Measurements from ENCODE around the gene DCLK2. TPM values are rescaled to one million over a fixed set of nuclear protein-coding genes. Genes with fewer than 3 reads are reported as not detected.
"Not testable (repeated sequence)": the region's sequence is repeated elsewhere in the genome, so short reads cannot be mapped to it uniquely, and the experiment has no call there.

The DCLK2 gene
- total RNA-seq, 1 experiment from 2014 or later, result 0.10 TPM

GRCh38 chr4:150139297-150139865, 61.1 kb downstream of the DCLK2 start:
- DNase-seq (ENCODE audit: low spot score), result no peak
- in situ Hi-C loops (cut with HindIII; ENCODE audit: low sequenced_read_pairs), result no loop called here

- no peak for DNase-seq (ENCODE audit: low spot score)
- in situ Hi-C loops (cut with HindIII; ENCODE audit: low sequenced_read_pairs), result no loop called here
These were observed 62.6 kb downstream of the DCLK2 start for GRCh38 chr4:150140774-150141400.

DNA sequence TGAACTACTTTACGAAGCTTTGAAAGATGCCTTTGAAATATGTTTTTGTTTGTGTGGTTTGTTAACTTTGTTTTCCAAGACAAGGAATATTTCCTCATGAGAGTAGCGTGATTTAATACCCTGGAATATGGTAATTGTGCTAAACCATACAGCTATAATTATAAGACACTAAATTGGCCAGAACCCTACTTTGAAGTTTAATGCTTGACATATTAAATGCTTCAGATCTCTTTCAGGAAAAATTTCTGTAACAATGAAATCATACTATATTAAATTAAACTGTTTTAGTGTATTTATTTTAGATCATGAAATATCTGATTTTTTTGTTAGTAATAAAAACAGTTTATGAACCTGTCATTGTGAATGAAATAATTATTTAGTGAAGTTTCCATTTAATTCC, 63.5 kb downstream of the DCLK2 start:
- in situ Hi-C loops (cut with HindIII; ENCODE audit: low sequenced_read_pairs), result no loop called here

GRCh38 chr4:150142831-150143230, 64.6 kb downstream of the DCLK2 start:
- no peak for DNase-seq (ENCODE audit: low spot score)
- in situ Hi-C loops (cut with HindIII; ENCODE audit: low sequenced_read_pairs), result no loop called here

More for the DNA sequence above, 63.5 kb downstream of the DCLK2 start:
- DNase-seq (ENCODE audit: low spot score), result no peak

- DNase-seq (ENCODE audit: low spot score), result no peak
- in situ Hi-C loops (cut with HindIII; ENCODE audit: low sequenced_read_pairs), result no loop called here
These were observed 67.1 kb downstream of the DCLK2 start for GRCh38 chr4:150145090-150145945.

DNA sequence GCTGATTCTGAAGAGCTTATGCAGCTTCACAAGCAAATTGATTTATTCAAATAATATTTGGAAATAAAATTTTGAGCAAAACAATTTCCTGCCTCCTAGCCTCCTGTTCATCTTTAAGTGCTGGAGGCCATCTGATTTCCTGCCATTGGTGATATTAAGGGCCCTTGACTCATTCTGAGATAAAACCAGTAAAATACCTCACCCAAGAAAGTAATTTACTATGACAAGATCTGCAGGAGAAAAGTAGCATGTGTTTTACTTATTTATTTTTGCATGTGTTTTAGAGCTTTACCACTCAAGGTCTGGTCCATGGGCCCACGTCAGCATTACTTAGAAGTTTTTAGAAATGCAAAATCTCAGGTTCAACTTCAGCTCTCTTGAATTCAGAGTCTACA, 67.7 kb downstream of the DCLK2 start:
- no peak for DNase-seq (ENCODE audit: low spot score)
- in situ Hi-C loops (cut with HindIII; ENCODE audit: low sequenced_read_pairs), result no loop called here

DNA sequence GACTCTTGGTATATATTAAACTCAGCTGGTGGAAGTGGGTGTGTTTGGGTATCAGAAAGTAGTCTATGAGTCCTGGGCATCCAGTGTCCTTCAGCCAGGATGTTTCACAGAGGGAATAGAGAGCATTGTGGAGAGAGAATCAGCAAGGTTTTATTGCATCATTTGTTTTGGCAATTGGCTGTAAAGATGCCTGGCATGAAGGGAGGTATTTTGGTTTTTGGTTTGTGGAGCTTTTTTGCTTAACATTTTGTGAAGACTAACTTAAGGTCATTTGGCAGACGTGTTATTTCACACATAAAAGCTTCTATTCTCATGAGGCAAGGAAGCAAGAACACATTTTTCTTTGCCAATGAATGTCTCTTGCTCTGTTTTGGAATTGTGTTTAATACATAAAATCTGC, 71.1 kb downstream of the DCLK2 start:
- in situ Hi-C loops (cut with HindIII; ENCODE audit: low sequenced_read_pairs), result no loop called here
- DNase-seq (ENCODE audit: low spot score), result no peak

GRCh38 chr4:150150629-150151062, 72.4 kb downstream of the DCLK2 start:
- in situ Hi-C loops (cut with HindIII; ENCODE audit: low sequenced_read_pairs), result no loop called here
- DNase-seq (ENCODE audit: low spot score), result peak; percentile 64

- DNase-seq (ENCODE audit: low spot score), result no peak
- in situ Hi-C loops (cut with HindIII; ENCODE audit: low sequenced_read_pairs), result no loop called here
These were observed 74.5 kb downstream of the DCLK2 start for GRCh38 chr4:150152766-150153165.

DNA sequence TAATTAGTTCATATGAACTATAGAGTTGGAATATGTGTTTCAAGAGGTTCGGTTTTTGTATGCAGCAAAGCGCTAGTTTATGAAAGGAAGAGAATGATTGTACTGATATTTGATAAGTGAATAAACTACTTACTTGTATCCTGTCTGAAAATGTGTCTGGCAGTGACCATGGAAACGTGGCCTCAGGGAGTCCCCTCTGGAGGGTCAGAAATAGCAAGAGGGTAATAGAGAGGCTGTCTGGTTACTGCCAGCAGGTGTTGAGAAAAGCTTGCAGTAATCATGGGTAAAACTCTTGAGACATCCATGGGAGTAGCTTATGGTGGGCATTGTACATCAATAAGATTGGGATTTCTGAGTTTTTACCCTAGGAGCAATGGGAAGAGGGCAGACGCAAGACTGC, 77.1 kb downstream of the DCLK2 start:
- no peak for DNase-seq (ENCODE audit: low spot score)
- in situ Hi-C loops (cut with HindIII; ENCODE audit: low sequenced_read_pairs), result no loop called here

DNA sequence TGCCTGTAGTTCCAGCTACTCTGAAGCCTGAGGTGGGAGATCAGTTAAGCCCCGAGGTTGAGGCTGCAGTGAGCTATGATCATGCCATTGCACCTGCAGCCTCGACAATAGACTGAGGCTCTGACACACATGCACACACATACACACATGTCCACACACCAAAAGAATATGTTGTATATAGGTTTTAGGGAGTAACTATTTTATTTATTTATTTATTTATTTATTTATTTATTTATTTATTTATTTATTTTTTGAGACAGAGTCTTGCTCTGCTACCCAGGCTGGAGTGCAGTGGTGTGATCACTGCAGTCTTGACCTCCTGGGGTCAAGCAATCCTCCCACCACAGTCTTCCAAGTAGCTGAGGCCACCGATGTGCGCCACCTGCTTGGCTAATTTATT, 78.3 kb downstream of the DCLK2 start:
- in situ Hi-C loops (cut with HindIII; ENCODE audit: low sequenced_read_pairs), result no loop called here
- DNase-seq (ENCODE audit: low spot score), result no peak

GRCh38 chr4:150158041-150158440, 79.8 kb downstream of the DCLK2 start:
- DNase-seq (ENCODE audit: low spot score), result no peak
- in situ Hi-C loops (cut with HindIII; ENCODE audit: low sequenced_read_pairs), result no loop called here

DNA sequence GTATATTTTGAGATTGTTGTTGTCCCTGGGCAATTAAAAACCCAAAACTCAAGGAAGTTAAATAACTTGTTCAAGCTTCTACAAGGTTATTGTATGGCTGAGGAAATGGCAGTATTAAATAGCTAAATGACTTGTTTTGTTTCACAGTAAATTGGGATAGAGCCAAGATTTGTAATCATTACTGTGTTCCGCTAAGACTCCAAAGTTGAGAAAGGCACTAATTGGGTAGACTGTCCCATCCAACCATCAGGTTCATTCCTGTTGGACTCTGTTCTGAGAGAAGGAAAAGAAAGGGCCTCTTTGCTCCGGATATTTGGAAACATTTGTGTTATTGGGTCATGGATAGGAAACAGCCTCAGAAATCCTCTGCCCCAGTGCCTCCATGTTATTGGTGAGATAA, 82.2 kb downstream of the DCLK2 start:
- no peak for DNase-seq (ENCODE audit: low spot score)
- in situ Hi-C loops (cut with HindIII; ENCODE audit: low sequenced_read_pairs), result no loop called here

DNA sequence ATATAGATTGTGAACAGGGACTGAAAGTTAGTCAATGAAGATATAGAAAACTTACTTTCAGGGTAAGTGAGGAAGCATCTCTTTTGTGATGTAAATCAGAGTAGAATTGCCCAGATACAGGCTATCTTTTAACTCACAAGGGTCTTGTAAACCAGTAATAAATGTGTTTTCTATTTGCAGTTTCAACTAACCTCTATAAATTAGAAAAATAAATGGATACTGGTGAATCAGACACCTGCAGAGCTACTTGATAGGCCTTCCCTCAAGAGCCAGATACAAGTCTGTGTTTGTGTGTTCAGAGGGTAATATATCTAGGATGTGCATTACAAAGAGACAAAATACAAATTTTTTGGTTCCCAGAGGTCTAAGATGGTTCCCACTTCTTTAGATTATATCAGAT, 82.9 kb downstream of the DCLK2 start:
- no peak for DNase-seq (ENCODE audit: low spot score)
- in situ Hi-C loops (cut with HindIII; ENCODE audit: low sequenced_read_pairs), result no loop called here

DNA sequence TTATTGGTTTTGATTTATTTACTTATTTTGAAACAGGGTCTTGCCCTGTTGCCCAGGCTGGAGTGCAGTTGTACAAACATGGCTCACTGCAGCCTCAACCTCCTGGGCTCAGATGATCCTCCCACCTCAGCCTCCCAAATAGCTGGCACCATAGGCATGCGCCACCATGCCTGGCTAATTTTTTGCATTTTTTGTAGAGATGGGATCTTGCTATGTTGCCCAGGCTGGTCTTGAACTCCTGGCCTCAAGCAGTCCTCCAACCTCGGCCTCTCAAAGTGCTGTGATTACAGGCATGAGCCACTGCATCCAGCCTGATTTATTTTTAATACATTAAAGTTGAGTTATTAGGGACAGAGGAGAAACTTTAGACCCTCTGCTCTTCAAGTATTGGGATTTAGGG, 83.8 kb downstream of the DCLK2 start:
- in situ Hi-C loops (cut with HindIII; ENCODE audit: low sequenced_read_pairs); DNase-seq (ENCODE audit: low spot score): not testable (repeated sequence)

- in situ Hi-C loops (cut with HindIII; ENCODE audit: low sequenced_read_pairs), result no loop called here
These were observed 85.8 kb downstream of the DCLK2 start for GRCh38 chr4:150164055-150164454.

DNA sequence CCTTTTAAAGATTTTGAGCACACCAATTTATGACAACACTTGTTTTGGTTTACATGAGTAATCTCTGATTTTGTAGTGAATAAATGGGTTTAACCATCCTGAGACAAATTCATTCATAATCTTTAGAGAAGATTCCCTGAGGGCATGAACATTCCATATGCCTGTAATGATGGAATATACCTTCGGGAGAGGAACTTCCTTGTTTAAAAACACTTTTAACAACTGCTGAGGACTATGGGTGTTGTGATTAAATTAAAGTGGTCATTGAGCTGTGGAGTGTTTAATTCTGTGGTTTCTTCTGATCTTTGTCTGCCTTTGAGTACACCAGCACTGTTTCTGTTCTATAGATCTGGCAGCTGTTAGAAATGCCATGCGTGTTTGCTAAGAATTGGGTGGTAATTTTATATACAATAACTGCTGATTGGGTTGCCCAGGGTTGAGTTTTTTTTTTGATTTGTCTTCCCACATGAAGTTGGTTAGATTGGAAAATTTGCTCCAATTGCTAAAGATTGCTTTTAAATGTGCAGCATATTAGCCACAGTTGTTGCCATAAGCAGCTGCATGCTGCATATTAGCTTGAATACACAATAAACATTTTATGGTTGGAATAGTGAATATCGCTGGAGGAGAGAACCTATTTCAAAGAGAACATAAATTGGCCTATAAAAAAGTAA, 86.8 kb downstream of the DCLK2 start:
- no peak for DNase-seq (ENCODE audit: low spot score)
- in situ Hi-C loops (cut with HindIII; ENCODE audit: low sequenced_read_pairs), result no loop called here

More at GRCh38 chr4:150164055-150164454, 85.8 kb downstream of the DCLK2 start:
- DNase-seq (ENCODE audit: low spot score), result no peak

DNA sequence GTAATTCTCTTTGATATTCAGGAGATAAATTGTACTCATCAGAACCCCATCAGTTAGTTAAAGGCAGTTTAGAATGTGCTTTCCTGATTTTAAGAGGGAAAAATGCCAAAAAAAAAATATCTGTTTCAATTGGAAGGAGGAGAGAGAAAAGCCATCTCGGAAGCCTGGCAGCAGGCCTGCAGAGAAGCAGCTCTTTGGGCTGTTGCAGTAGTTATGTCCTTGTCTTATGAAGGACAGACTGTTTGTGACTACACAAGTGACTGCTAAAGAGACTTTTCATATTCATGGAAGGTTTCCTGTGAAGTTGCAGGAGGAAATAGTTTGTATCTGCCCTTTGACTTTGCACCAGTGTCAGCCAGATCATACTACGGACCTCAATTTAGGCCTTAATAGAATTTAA, 88.8 kb downstream of the DCLK2 start:
- DNase-seq (ENCODE audit: low spot score), result peak; percentile 8
- in situ Hi-C loops (cut with HindIII; ENCODE audit: low sequenced_read_pairs), result no loop called here

DNA sequence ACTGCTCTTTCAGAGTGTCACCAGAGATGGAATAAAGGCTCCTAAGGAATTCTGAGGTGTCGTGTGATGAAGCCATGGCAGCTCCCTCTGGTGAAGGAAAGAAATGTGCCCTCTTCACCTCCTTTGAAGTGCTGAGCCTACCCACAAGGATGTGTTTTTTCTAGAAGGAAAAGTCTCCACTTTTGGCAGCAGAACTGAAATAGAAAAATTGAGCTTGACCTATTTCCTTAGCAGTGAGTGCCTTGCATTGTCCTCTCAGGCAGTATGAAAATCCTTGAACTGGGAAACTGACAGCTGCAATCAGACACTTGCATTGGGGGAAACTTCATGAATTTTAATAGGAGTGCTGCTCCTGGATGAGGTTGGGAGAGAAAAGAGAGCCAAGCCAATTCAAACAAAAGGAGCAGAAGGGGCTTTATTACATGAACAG, 95.2 kb downstream of the DCLK2 start:
- in situ Hi-C loops (cut with HindIII; ENCODE audit: low sequenced_read_pairs), result no loop called here
- peak; percentile 51 for DNase-seq (ENCODE audit: low spot score)

GRCh38 chr4:150173982-150174398, 95.7 kb downstream of the DCLK2 start:
- in situ Hi-C loops (cut with HindIII; ENCODE audit: low sequenced_read_pairs), result no loop called here
- DNase-seq (ENCODE audit: low spot score), result peak; percentile 34
